Keratinocyte (primary cell): Measurements from ENCODE around the gene ZSWIM7.

Experiments
- EZH2 ChIP-seq: IDR thresholded peaks from one replicate; pipeline ENCODE4 v1.6.1; 2012; ENCODE audit warnings: inconsistent platforms, mild to moderate bottlenecking, low read length, moderate library complexity
- TF ChIP-seq, protein P1 (sequence below), 3 experiments: IDR thresholded peaks in 1 of 3; conservative IDR thresholded peaks in 1 of 3; optimal IDR thresholded peaks in 1 of 3; 2 replicates in 2 of 3; 3 replicates in 1 of 3; pipeline versions ENCODE3 to v1.5.1; 2011; ENCODE audit warnings: low read length in 3 of 3, mild to moderate bottlenecking in 3 of 3, moderate library complexity in 2 of 3, control low read depth in 1 of 3, inconsistent platforms in 1 of 3; ENCODE audit not compliant: insufficient read depth in 2 of 3; ENCODE audit errors: extremely low read depth in 1 of 3

- TF ChIP-seq, protein P1, sequence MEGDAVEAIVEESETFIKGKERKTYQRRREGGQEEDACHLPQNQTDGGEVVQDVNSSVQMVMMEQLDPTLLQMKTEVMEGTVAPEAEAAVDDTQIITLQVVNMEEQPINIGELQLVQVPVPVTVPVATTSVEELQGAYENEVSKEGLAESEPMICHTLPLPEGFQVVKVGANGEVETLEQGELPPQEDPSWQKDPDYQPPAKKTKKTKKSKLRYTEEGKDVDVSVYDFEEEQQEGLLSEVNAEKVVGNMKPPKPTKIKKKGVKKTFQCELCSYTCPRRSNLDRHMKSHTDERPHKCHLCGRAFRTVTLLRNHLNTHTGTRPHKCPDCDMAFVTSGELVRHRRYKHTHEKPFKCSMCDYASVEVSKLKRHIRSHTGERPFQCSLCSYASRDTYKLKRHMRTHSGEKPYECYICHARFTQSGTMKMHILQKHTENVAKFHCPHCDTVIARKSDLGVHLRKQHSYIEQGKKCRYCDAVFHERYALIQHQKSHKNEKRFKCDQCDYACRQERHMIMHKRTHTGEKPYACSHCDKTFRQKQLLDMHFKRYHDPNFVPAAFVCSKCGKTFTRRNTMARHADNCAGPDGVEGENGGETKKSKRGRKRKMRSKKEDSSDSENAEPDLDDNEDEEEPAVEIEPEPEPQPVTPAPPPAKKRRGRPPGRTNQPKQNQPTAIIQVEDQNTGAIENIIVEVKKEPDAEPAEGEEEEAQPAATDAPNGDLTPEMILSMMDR (optimal IDR thresholded peaks at IDR 0.05 in 1 of 3, IDR thresholded peaks at IDR 0.05 in 1 of 3, conservative IDR thresholded peaks at IDR 0.05 in 1 of 3; ENCODE audit: extremely low read depth in 1 of 3, insufficient read depth in 2 of 3, low read length in 3 of 3): no peak
- TF ChIP-seq EZH2: no peak
These were observed 57.7 kb downstream of the ZSWIM7 start for GRCh38 chr17:15941781-15942180.
